ENCODE results near the gene FKBP15.

DNA sequence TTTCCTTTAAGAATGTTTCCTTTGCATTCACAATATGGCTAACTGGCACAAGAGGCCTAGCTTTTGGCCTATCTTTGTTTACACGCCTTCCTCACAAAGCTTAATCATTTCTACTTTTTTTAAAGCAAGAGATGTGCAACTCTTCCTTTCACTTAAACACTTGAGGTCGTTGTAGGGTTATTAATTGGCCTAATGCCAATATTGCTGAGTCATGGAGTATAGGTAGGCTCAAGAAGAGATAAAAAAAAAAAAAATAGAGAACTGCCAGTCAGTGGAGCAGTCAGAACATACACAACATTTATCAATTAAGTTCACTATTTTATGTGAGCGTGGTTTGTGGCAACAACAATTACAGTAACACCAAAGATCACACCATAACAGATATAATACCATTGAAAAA lies 5.9 kb downstream of the FKBP15 start:
- TF ChIP-seq CTCF (IDR thresholded peaks at IDR 0.05) (no peak), EP300 (IDR thresholded peaks at IDR 0.05) (no peak), POLR2A (IDR thresholded peaks at IDR 0.05) (no peak)
